C4-2B (cell line): Measurements from ENCODE around the gene TRIO.

Source experiments
- CTCF ChIP-seq: fragments of 450-650 bp; conservative IDR thresholded peaks from 2 replicates; pipeline ENCODE4 v1.5.1; 2017; ENCODE audit warnings: mild to moderate bottlenecking
- ZFX ChIP-seq: fragments of 450-650 bp; IDR thresholded peaks from 2 replicates; pipeline ENCODE4 v1.6.1; 2017

DNA sequence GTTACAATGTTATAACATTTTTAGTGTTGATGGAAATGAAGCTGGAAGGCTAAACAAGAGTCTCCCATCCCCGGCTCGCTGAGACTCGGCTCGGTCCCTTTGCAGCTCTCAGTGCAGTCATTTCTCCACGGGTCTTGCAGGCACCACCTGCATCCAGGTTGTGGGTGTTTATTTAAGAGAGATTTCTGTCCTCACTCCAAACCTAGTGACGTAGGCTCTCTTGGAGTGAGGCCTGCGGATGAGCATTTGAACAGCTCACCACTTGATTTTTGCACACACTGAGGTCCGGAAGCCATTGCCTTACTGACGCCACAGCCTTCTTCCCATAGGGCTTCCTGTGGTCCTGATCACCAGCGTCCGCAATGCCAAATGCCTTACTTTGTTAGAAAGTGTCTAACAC, 240.8 kb downstream of the TRIO start:
- no peak for TF ChIP-seq CTCF
- TF ChIP-seq ZFX = no peak
